A549 (cell line): Measurements from ENCODE around the gene DHRS12.

Source experiments
- CBX8 ChIP-seq: fragments of 200-600 bp; sonication (generic); IDR thresholded peaks from 2 replicates; pipeline ENCODE4 v1.6.1; 2016
- CEBPB ChIP-seq, 2 experiments: fragments of >200 bp in 1 of 2; sonication (Bioruptor Twin) in 1 of 2; formaldehyde crosslinking in 1 of 2; IDR thresholded peaks; 2 replicates each; pipeline ENCODE4 v1.6.1; 2012 to 2016
- CHD2 ChIP-seq: fragments of 150-350 bp; IDR thresholded peaks from 2 replicates; pipeline ENCODE4 v1.6.1; 2014; ENCODE audit warnings: low read length; ENCODE audit not compliant: partially characterized antibody
- CTCF ChIP-seq: fragments of >200 bp; sonication (Bioruptor Twin); formaldehyde crosslinking; IDR thresholded peaks from 3 replicates; pipeline ENCODE4 v1.5.1; 2016
- E2F6 ChIP-seq: IDR thresholded peaks from 2 replicates; pipeline ENCODE4 v1.6.1; 2012; ENCODE audit warnings: low read depth, borderline replicate concordance
- ELK1 ChIP-seq: fragments of 150-350 bp; IDR thresholded peaks from 2 replicates; pipeline ENCODE4 v1.6.1; 2014; ENCODE audit warnings: low read depth, mild to moderate bottlenecking, low read length
- JUN ChIP-seq, 2 experiments: fragments of >200 bp; sonication (Bioruptor Twin); formaldehyde crosslinking; IDR thresholded peaks; 2 replicates in 1 of 2; 3 replicates in 1 of 2; pipeline ENCODE4 v1.6.1; 2016 to 2017
- KDM1A ChIP-seq: fragments of 200-600 bp; sonication (generic); IDR thresholded peaks from 2 replicates; pipeline ENCODE4 v1.6.1; 2016; ENCODE audit warnings: low read depth, mild to moderate bottlenecking
- RAD21 ChIP-seq, 2 experiments: fragments of >200 bp in 1 of 2; sonication (Bioruptor Twin) in 1 of 2; formaldehyde crosslinking in 1 of 2; IDR thresholded peaks in 1 of 2; conservative IDR thresholded peaks in 1 of 2; 2 replicates in 1 of 2; 3 replicates in 1 of 2; pipeline ENCODE4 v1.6.1; 2012 to 2018; ENCODE audit warnings: inconsistent platforms in 1 of 2
- RCOR1 ChIP-seq: fragments of 150-350 bp; IDR thresholded peaks from 2 replicates; pipeline ENCODE4 v1.6.1; 2014; ENCODE audit warnings: antibody characterized with exemption, low read length, low read depth
- SMC3 ChIP-seq: fragments of >200 bp; sonication (Bioruptor Twin); formaldehyde crosslinking; IDR thresholded peaks from 3 replicates; pipeline ENCODE4 v1.6.1; 2018; ENCODE audit warnings: inconsistent platforms
- SREBF2 ChIP-seq: fragments of 450-650 bp; IDR thresholded peaks from 2 replicates; pipeline ENCODE4 v1.6.1; 2014; ENCODE audit warnings: mild to moderate bottlenecking, moderate library complexity
- USF2 ChIP-seq: fragments of 450-650 bp; IDR thresholded peaks from 2 replicates; pipeline ENCODE4 v1.6.1; 2014; ENCODE audit warnings: antibody characterized with exemption

- TF ChIP-seq CTCF (no peak), CHD2 (no peak), USF2 (no peak), KDM1A (no peak), RCOR1 (no peak), ELK1 (no peak), CEBPB (IDR thresholded peaks at IDR 0.05) (no peak), CBX8 (no peak), JUN (IDR thresholded peaks at IDR 0.05) (no peak), E2F6 (no peak), SREBF2 (no peak), SMC3 (no peak), RAD21 (conservative IDR thresholded peaks at IDR 0.05 in 1 of 2, IDR thresholded peaks at IDR 0.05 in 1 of 2) (no peak)
These were observed 2.6 kb upstream of the DHRS12 start for GRCh38 chr13:51806566-51806965.
